GM23338 (cell line): Measurements from ENCODE around the gene AGPAT3. TPM values are rescaled to one million over a fixed set of nuclear protein-coding genes. Genes with fewer than 3 reads are reported as not detected.
A peak's percentile ranks its signal among the peaks of the same experiment; 100 is the strongest.

Experiments
- ATAC-seq: fragments of 200-7000 bp; cut with Tn5 transposase; 3 replicates; pipeline ENCODE4 v1.9.1; 2020
- DNase-seq: peaks from one replicate; pipeline ENCODE4 v3.0.0-alpha.2; 2015; ENCODE audit warnings: low spot score
- H2AFZ ChIP-seq: fragments of 200-600 bp; sonication (generic); 2 replicates; pipeline ENCODE4 v1.8.0; 2016; ENCODE audit warnings: antibody characterized with exemption, mild to moderate bottlenecking, moderate library complexity
- H3F3A ChIP-seq: fragments of 200-600 bp; sonication (generic); replicated peaks from 2 replicates; pipeline ENCODE4 v1.8.0; 2017; ENCODE audit warnings: antibody characterized with exemption, mixed run types, low read depth
- H3K27ac ChIP-seq: fragments of 200-600 bp; sonication (generic); 2 replicates; pipeline ENCODE4 v1.6.1; 2016; ENCODE audit warnings: low read depth
- H3K27me3 ChIP-seq: fragments of 200-600 bp; sonication (generic); 2 replicates; pipeline ENCODE4 v1.8.0; 2016; ENCODE audit warnings: mild to moderate bottlenecking, mixed run types, moderate library complexity; ENCODE audit not compliant: insufficient read depth
- H3K36me3 ChIP-seq: fragments of 200-600 bp; sonication (generic); 2 replicates; pipeline ENCODE4 v1.8.0; 2016; ENCODE audit warnings: mild to moderate bottlenecking; ENCODE audit not compliant: insufficient read depth
- H3K4me1 ChIP-seq: fragments of 200-600 bp; sonication (generic); 2 replicates; pipeline ENCODE4 v1.8.0; 2016; ENCODE audit warnings: mild to moderate bottlenecking, moderate library complexity; ENCODE audit not compliant: insufficient read depth
- H3K4me2 ChIP-seq: fragments of 200-600 bp; sonication (generic); 2 replicates; pipeline ENCODE4 v1.7.1; 2017; ENCODE audit warnings: mixed run types
- H3K4me3 ChIP-seq: fragments of 200-600 bp; sonication (generic); 2 replicates; pipeline ENCODE4 v1.6.1; 2016; ENCODE audit warnings: mixed run types
- H3K79me2 ChIP-seq: fragments of 200-600 bp; sonication (generic); replicated peaks from 2 replicates; pipeline ENCODE4 v1.8.0; 2017; ENCODE audit warnings: mild to moderate bottlenecking; ENCODE audit not compliant: insufficient read depth
- H3K9me2 ChIP-seq: fragments of 200-600 bp; sonication (generic); 2 replicates; pipeline ENCODE4 v1.8.0; 2017; ENCODE audit not compliant: insufficient read depth
- H4K20me1 ChIP-seq: fragments of 200-600 bp; sonication (generic); replicated peaks from 2 replicates; pipeline ENCODE4 v1.8.0; 2017; ENCODE audit warnings: mild to moderate bottlenecking; ENCODE audit not compliant: insufficient read depth
- H3K27ac Mint-ChIP-seq: 2 replicates; pipeline ENCODE4 v1.8.0; 2020; ENCODE audit warnings: inconsistent platforms, mild to moderate bottlenecking, moderate library complexity, mixed read lengths
- H3K27me3 Mint-ChIP-seq: 3 replicates; pipeline ENCODE4 v1.8.0; 2022; ENCODE audit warnings: low read depth, mild to moderate bottlenecking, moderate library complexity, mixed read lengths, inconsistent platforms; ENCODE audit not compliant: insufficient read depth, poor library complexity
- H3K36me3 Mint-ChIP-seq: 3 replicates; pipeline ENCODE4 v1.8.0; 2021; ENCODE audit warnings: low read depth, mild to moderate bottlenecking, inconsistent platforms, moderate library complexity, mixed read lengths
- H3K4me1 Mint-ChIP-seq: 3 replicates; pipeline ENCODE4 v1.8.0; 2020; ENCODE audit warnings: mild to moderate bottlenecking, inconsistent platforms, mixed read lengths
- H3K4me3 Mint-ChIP-seq: 3 replicates; pipeline ENCODE4 v1.8.0; 2021; ENCODE audit warnings: moderate library complexity, mild to moderate bottlenecking, inconsistent platforms, mixed read lengths
- H3K9me3 Mint-ChIP-seq: 3 replicates; pipeline ENCODE4 v1.8.0; 2020; ENCODE audit warnings: moderate library complexity, mild to moderate bottlenecking, inconsistent platforms, mixed read lengths
- CREB1 ChIP-seq: fragments of 250-450 bp; sonication (Bioruptor Pico); IDR thresholded peaks from 2 replicates; pipeline ENCODE4 v1.5.0; 2020; ENCODE audit warnings: low read depth, mild to moderate bottlenecking, moderate library complexity
- EZH2 ChIP-seq: fragments of 200-600 bp; sonication (generic); IDR thresholded peaks from one replicate; pipeline ENCODE4 v1.8.0; 2017; ENCODE audit warnings: antibody characterized with exemption, mild to moderate bottlenecking, low read depth; ENCODE audit not compliant: unreplicated experiment
- EZH2phosphoT487 ChIP-seq: fragments of 200-600 bp; sonication (generic); IDR thresholded peaks from one replicate; pipeline ENCODE4 v1.8.1; 2018; ENCODE audit warnings: antibody characterized with exemption; ENCODE audit not compliant: unreplicated experiment
- NANOG ChIP-seq: IDR thresholded peaks from 2 replicates; pipeline ENCODE4 v1.6.1; 2016; ENCODE audit warnings: antibody characterized with exemption, borderline replicate concordance
- STAT1 ChIP-seq: IDR thresholded peaks from one replicate; pipeline ENCODE4 v1.6.1; 2016; ENCODE audit warnings: antibody characterized with exemption; ENCODE audit not compliant: unreplicated experiment
- ZNF331 ChIP-seq: fragments of 250-450 bp; sonication (Bioruptor Pico); IDR thresholded peaks from 2 replicates; pipeline ENCODE4 v1.5.0; 2020; ENCODE audit warnings: low read depth, mild to moderate bottlenecking, moderate library complexity
- ZNF462 ChIP-seq: fragments of 250-450 bp; sonication (Bioruptor Pico); IDR thresholded peaks from 2 replicates; pipeline ENCODE4 v1.5.0; 2020; ENCODE audit warnings: mild to moderate bottlenecking, moderate library complexity
- polyA plus RNA-seq: library from polyadenylated mRNA; unstranded; fragments of >200 nt; fragmentation: Nextera tagmentation; extraction: Ambion mirVana; gene quantifications from 2 replicates; pipeline ENCODE4 v1.2.1, GENCODE V29; 2016
- total RNA-seq: library from RNA; depleted of rRNA; stranded (reverse); fragments of >200 nt; shearing (Covaris generic); gene quantifications from 2 replicates; pipeline ENCODE4 v1.2.3, GENCODE V29; 2014
- TF ChIP-seq, protein P1 (sequence below), 2 experiments: fragments of 200-600 bp in 1 of 2; sonication (generic) in 1 of 2; conservative IDR thresholded peaks; 2 replicates each; pipeline versions ENCODE4 v1.5.1 to v1.6.1; 2016 to 2017; ENCODE audit warnings: antibody characterized with exemption in 2 of 2, low read depth in 2 of 2, mild to moderate bottlenecking in 2 of 2, moderate library complexity in 1 of 2
- TF ChIP-seq, protein P2 (sequence below): IDR thresholded peaks from 2 replicates; pipeline ENCODE4 v1.6.1; 2016; ENCODE audit warnings: antibody characterized with exemption

Gene AGPAT3
- total and polyA plus RNA-seq, 2 experiments from 2014 or later = 2.1 to 6.1 TPM

DNA sequence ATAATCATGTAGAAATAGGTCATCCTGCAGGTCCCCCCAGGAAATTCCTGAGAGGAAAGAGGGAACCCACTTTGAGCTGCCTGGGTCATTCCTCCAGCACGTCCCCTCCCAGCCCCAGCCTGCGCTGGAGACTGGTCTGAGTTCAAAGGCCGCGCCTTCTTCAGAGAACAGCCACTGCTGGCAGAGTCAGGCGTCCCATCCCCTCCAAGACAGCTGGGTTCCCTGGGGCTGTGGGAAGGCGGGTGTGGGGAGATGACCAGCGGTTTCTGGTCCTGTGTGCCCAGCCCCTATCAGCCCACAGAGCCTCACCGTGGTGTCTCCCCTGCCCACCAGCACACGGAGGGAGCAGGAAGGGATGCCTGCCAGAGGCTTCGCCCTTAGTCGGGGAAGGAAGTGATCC lies 129.1 kb downstream of the AGPAT3 start:
- Histone ChIP-seq H3K79me2 (no peaks in the 10 kb centered on the region), H3F3A (no peaks in the 10 kb centered on the region), H3K27ac (no peak overlapping the region), H4K20me1 (no peaks in the 10 kb centered on the region), H2AFZ (no peak overlapping the region), H3K4me1 (no peaks in the 10 kb centered on the region), H3K4me3 (no peak overlapping the region), H3K27me3 (no peaks in the 10 kb centered on the region), H3K36me3 (no peaks in the 10 kb centered on the region), H3K4me2 (no peak overlapping the region), H3K9me2 (no peaks in the 10 kb centered on the region)
- H3K4me1 Mint-ChIP-seq = no peaks in the 10 kb centered on the region
- TF ChIP-seq, protein P1, sequence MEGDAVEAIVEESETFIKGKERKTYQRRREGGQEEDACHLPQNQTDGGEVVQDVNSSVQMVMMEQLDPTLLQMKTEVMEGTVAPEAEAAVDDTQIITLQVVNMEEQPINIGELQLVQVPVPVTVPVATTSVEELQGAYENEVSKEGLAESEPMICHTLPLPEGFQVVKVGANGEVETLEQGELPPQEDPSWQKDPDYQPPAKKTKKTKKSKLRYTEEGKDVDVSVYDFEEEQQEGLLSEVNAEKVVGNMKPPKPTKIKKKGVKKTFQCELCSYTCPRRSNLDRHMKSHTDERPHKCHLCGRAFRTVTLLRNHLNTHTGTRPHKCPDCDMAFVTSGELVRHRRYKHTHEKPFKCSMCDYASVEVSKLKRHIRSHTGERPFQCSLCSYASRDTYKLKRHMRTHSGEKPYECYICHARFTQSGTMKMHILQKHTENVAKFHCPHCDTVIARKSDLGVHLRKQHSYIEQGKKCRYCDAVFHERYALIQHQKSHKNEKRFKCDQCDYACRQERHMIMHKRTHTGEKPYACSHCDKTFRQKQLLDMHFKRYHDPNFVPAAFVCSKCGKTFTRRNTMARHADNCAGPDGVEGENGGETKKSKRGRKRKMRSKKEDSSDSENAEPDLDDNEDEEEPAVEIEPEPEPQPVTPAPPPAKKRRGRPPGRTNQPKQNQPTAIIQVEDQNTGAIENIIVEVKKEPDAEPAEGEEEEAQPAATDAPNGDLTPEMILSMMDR (conservative IDR thresholded peaks at IDR 0.05; ENCODE audit: low read depth in 2 of 2) = no peak
- TF ChIP-seq, protein P2, sequence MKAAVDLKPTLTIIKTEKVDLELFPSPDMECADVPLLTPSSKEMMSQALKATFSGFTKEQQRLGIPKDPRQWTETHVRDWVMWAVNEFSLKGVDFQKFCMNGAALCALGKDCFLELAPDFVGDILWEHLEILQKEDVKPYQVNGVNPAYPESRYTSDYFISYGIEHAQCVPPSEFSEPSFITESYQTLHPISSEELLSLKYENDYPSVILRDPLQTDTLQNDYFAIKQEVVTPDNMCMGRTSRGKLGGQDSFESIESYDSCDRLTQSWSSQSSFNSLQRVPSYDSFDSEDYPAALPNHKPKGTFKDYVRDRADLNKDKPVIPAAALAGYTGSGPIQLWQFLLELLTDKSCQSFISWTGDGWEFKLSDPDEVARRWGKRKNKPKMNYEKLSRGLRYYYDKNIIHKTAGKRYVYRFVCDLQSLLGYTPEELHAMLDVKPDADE = no peak
- no peak for TF ChIP-seq ZNF331
- no peak for TF ChIP-seq NANOG
- no peak for TF ChIP-seq CREB1 (CRISPR knock-in tag)
- no peak for TF ChIP-seq EZH2phosphoT487
- TF ChIP-seq EZH2 = no peak
- TF ChIP-seq STAT1 = no peak
- peaks cover 7% of the 10 kb centered on the region for H3K27me3 Mint-ChIP-seq
- no peaks in the 10 kb centered on the region for H3K36me3 Mint-ChIP-seq
- ATAC-seq (peak; percentile 35; the same call in 2 of the 3 replicates), DNase-seq (no peak)
- no peaks in the 10 kb centered on the region for H3K9me3 Mint-ChIP-seq
- H3K27ac Mint-ChIP-seq = no peak overlapping the region
- no peak overlapping the region for H3K4me3 Mint-ChIP-seq

DNA sequence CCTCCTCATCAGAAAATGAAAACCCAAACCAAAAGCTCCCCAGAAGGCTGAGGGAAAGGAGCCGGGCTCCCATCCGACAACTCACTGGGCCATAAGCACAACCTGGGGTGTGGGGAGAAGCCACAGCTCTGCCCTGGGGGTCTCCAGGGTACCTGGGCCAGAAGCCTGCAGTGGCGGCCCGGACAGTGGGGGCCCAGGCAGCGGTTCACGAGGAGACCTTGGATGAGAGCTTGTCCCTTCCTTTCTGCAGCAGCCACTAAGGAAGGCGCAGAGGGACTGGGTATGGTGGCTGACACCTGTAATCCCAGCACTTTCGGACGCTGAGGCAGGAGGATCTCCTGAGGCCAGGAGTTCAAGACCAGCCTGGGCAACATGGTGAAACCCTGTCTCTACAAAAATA lies 129.6 kb downstream of the AGPAT3 start:
- H3K9me3 Mint-ChIP-seq = no peaks in the 10 kb centered on the region
- no peaks in the 10 kb centered on the region for H3K4me1 ChIP-seq
- ATAC-seq (no peak), DNase-seq (no peak)
- no peaks in the 10 kb centered on the region for H4K20me1 ChIP-seq
- no peaks in the 10 kb centered on the region for H3K9me2 ChIP-seq
- no peaks in the 10 kb centered on the region for H3K36me3 Mint-ChIP-seq
- no peak overlapping the region for H3K27ac ChIP-seq
- H3K79me2 ChIP-seq = no peaks in the 10 kb centered on the region
- H3K27ac Mint-ChIP-seq = no peak overlapping the region
- no peak overlapping the region for H2AFZ ChIP-seq
- no peaks in the 10 kb centered on the region for H3K36me3 ChIP-seq
- no peak overlapping the region for H3K4me3 ChIP-seq
- H3F3A ChIP-seq = no peaks in the 10 kb centered on the region
- H3K4me2 ChIP-seq = no peak overlapping the region
- no peaks in the 10 kb centered on the region for H3K27me3 ChIP-seq
- H3K4me3 Mint-ChIP-seq = no peak overlapping the region
- H3K4me1 Mint-ChIP-seq = no peaks in the 10 kb centered on the region
- peaks cover 7% of the 10 kb centered on the region for H3K27me3 Mint-ChIP-seq
- TF ChIP-seq ZNF462 (CRISPR knock-in tag) = no peak
- TF ChIP-seq, protein P1 (conservative IDR thresholded peaks at IDR 0.05; ENCODE audit: low read depth in 2 of 2) = no peak
